Measurements from ENCODE around the gene GAL.

Gene GAL

DNA sequence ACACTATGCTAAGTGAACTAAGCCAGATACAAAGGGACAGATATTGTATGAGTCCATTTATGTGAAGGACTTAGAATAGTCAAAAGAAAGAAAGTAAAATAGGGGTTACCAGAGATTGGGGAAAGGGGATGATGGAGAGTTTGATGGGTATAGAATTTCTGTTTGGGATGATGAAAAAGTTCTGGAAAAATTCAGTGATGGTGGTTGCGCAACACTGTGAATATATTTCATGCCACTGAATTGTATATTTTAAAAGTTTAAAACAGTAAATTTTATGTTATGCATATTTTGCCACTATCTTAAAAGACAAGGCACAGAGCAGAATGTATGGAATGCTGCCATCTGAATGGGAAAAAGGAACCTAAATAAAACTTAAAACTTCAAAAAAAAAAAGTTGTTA, 37.8 kb downstream of the GAL start:
- TF ChIP-seq NFRKB (IDR thresholded peaks at IDR 0.05) (no peak), LEF1 (IDR thresholded peaks at IDR 0.05; ENCODE audit: borderline replicate concordance) (no peak)
- CTCF ChIA-PET: no interaction called here
- POLR2A ChIA-PET: no interaction called here
- no peak for DNase-seq (ENCODE audit: extremely low spot score)

DNA sequence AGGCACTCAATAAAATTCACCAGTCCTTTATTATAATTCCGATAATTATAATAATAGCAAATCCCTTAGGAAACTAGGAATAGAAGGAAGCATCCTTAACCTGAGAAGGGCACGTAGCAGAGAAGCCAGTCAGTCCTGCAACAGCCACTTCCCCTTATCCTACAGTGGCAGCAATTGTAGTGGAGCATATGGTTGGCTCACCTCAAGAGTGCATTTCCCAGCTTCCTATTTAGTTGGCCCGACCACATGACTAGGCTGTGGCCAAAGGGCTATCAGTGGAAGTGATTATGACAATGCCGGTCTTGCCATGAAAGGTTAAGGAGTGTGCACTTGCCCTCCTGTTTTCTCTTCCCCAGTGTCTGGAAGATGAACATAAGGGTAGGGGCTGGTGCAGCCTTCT, 39.9 kb downstream of the GAL start:
- no peak for TF ChIP-seq L3MBTL2 (conservative IDR thresholded peaks at IDR 0.05)
- TF ChIP-seq ELF4 (IDR thresholded peaks at IDR 0.05): no peak
- TF ChIP-seq SP1 (IDR thresholded peaks at IDR 0.05): no peak
- TF ChIP-seq TARDBP (IDR thresholded peaks at IDR 0.05): no peak
- TF ChIP-seq FOXA1 (IDR thresholded peaks at IDR 0.05): no peak
- no peak for TF ChIP-seq CTBP1 (IDR thresholded peaks at IDR 0.05; ENCODE audit: borderline replicate concordance)
- TF ChIP-seq HDGF (IDR thresholded peaks at IDR 0.05; ENCODE audit: borderline replicate concordance): no peak
- no peak for TF ChIP-seq ZNF384 (IDR thresholded peaks at IDR 0.05)
- TF ChIP-seq FOXK2 (IDR thresholded peaks at IDR 0.05): no peak
- TF ChIP-seq BHLHE40 (IDR thresholded peaks at IDR 0.05; ENCODE audit: borderline replicate concordance): no peak
- no peak for TF ChIP-seq FOXM1 (IDR thresholded peaks at IDR 0.05; ENCODE audit: borderline replicate concordance)
- no peak for TF ChIP-seq NFRKB (IDR thresholded peaks at IDR 0.05)
- TF ChIP-seq, protein P1, sequence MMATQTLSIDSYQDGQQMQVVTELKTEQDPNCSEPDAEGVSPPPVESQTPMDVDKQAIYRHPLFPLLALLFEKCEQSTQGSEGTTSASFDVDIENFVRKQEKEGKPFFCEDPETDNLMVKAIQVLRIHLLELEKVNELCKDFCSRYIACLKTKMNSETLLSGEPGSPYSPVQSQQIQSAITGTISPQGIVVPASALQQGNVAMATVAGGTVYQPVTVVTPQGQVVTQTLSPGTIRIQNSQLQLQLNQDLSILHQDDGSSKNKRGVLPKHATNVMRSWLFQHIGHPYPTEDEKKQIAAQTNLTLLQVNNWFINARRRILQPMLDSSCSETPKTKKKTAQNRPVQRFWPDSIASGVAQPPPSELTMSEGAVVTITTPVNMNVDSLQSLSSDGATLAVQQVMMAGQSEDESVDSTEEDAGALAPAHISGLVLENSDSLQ (IDR thresholded peaks at IDR 0.05): no peak
- no peak for TF ChIP-seq ARNT (IDR thresholded peaks at IDR 0.05)
- TF ChIP-seq SUZ12 (IDR thresholded peaks at IDR 0.05): no peak
- TF ChIP-seq LEF1 (IDR thresholded peaks at IDR 0.05; ENCODE audit: borderline replicate concordance): no peak
- CTCF ChIA-PET: no interaction called here

DNA sequence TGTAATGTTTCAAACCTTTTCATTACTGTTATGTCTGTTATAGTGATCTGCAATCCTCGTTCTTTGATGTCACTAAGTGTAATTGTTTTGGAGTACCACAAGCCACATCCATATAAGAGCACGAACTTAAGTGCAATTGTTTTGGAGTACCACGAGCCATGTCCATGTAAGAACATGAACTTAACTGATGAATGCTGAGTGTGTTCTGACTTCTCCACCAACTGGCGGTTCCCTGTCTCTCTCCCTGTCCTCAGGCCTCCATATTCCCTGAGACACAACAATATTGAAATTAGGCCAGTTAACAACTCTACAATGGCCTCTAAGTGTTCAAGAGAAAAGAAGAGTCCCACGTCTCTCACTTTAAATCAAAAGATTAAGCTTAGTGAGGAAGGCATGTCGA, 43.4 kb downstream of the GAL start:
- TF ChIP-seq SP1 (IDR thresholded peaks at IDR 0.05) (no peak), FOXK2 (IDR thresholded peaks at IDR 0.05) (no peak), FOXA1 (IDR thresholded peaks at IDR 0.05) (no peak), ARNT (IDR thresholded peaks at IDR 0.05) (no peak), SUZ12 (IDR thresholded peaks at IDR 0.05) (no peak), NFRKB (IDR thresholded peaks at IDR 0.05) (no peak)
- TF ChIP-seq, protein P1 (IDR thresholded peaks at IDR 0.05): no peak
- CTCF ChIA-PET: no interaction called here
- no peak for DNase-seq (ENCODE audit: extremely low spot score)
- POLR2A ChIA-PET: no interaction called here

More for the DNA sequence above, 39.9 kb downstream of the GAL start:
- no peak for DNase-seq (ENCODE audit: extremely low spot score)
- POLR2A ChIA-PET: no interaction called here

DNA sequence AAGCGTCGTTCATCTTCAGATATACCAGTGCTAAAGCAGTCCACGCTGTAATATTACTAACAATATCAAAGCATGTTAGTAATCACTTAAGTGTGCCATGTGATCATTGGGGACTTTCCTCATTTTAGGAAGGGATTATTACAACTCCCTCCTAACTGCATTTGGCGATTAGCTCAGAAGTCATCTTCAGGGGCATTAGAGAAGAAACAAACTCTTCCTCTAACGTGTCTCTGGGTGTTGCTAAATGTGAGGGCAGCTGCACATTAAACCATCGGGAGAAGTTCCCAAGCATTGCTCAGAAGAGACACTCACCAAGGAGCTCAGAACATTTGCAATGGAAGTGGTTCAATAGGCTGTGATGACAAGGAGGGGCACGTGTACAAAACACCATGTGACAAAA, 49.8 kb downstream of the GAL start:
- ChIA-PET CTCF (no interaction called here), POLR2A (no interaction called here)
- TF ChIP-seq ELF4 (IDR thresholded peaks at IDR 0.05): no peak
- TF ChIP-seq CTBP1 (IDR thresholded peaks at IDR 0.05; ENCODE audit: borderline replicate concordance): no peak
- TF ChIP-seq FOXM1 (IDR thresholded peaks at IDR 0.05; ENCODE audit: borderline replicate concordance): no peak
- no peak for TF ChIP-seq FOXA1 (IDR thresholded peaks at IDR 0.05)
- no peak for TF ChIP-seq ARNT (IDR thresholded peaks at IDR 0.05)
- DNase-seq (ENCODE audit: extremely low spot score): no peak

DNA sequence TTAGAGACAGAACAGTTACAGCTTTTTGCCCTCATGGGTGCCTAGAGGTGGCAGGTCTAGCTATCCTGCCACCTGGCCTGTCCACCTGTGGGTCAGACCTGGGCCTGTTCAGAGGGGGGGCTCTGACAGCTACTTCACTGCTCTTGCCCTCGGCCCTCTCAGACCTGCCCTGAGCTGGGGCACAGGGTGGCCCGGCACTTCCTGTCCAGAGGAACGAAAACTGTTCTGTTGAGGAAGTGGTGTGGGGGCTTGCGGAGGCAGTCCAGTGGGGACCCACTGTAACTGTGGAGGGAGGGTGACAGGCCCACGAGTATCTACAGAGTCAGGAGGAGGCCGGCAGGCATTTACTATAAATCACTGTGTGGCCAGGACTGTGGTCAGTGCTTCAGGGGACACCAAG, 50.8 kb downstream of the GAL start:
- DNase-seq (ENCODE audit: extremely low spot score): no peak
- ChIA-PET POLR2A (no interaction called here), CTCF (no interaction called here)
- TF ChIP-seq BHLHE40 (IDR thresholded peaks at IDR 0.05; ENCODE audit: borderline replicate concordance) (no peak), SP1 (IDR thresholded peaks at IDR 0.05) (no peak), ZNF384 (IDR thresholded peaks at IDR 0.05) (no peak), HDGF (IDR thresholded peaks at IDR 0.05; ENCODE audit: borderline replicate concordance) (no peak), ARNT (IDR thresholded peaks at IDR 0.05) (no peak), FOXA1 (IDR thresholded peaks at IDR 0.05) (no peak), SUZ12 (IDR thresholded peaks at IDR 0.05) (no peak), NFRKB (IDR thresholded peaks at IDR 0.05) (no peak), L3MBTL2 (conservative IDR thresholded peaks at IDR 0.05) (no peak), FOXM1 (IDR thresholded peaks at IDR 0.05; ENCODE audit: borderline replicate concordance) (no peak), FOXK2 (IDR thresholded peaks at IDR 0.05) (no peak), ELF4 (IDR thresholded peaks at IDR 0.05) (no peak), TARDBP (IDR thresholded peaks at IDR 0.05) (no peak)
- TF ChIP-seq, protein P1 (IDR thresholded peaks at IDR 0.05): no peak

DNA sequence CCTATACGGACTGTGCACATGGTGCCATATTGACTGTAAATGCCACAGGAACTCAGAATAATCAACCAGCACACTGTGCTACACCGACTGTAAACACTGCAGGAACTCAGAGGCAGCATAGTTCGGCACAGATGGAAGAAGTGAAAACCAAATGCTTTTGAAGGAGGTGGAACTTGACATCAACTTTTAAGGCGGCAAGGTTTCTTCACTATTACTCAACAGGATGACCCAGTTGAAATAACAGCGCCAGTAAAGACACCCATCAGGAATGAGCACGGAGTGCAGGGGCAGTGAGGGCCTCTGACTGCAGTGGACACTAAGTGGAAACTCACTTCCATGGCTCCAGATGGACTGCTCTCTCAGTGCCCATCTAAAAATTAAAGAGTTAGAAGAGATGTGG, 51.3 kb downstream of the GAL start:
- POLR2A ChIA-PET: no interaction called here
- TF ChIP-seq SUZ12 (IDR thresholded peaks at IDR 0.05): no peak
- TF ChIP-seq BHLHE40 (IDR thresholded peaks at IDR 0.05; ENCODE audit: borderline replicate concordance): no peak
- TF ChIP-seq FOXM1 (IDR thresholded peaks at IDR 0.05; ENCODE audit: borderline replicate concordance): no peak
- no peak for TF ChIP-seq NFRKB (IDR thresholded peaks at IDR 0.05)
- no peak for TF ChIP-seq ZNF384 (IDR thresholded peaks at IDR 0.05)
- TF ChIP-seq HDGF (IDR thresholded peaks at IDR 0.05; ENCODE audit: borderline replicate concordance): no peak
- no peak for TF ChIP-seq FOXA1 (IDR thresholded peaks at IDR 0.05)
- TF ChIP-seq L3MBTL2 (conservative IDR thresholded peaks at IDR 0.05): no peak
- no peak for TF ChIP-seq SP1 (IDR thresholded peaks at IDR 0.05)
- TF ChIP-seq, protein P1 (IDR thresholded peaks at IDR 0.05): no peak
- no peak for TF ChIP-seq ARNT (IDR thresholded peaks at IDR 0.05)
- TF ChIP-seq ELF4 (IDR thresholded peaks at IDR 0.05): no peak
- TF ChIP-seq FOXK2 (IDR thresholded peaks at IDR 0.05): no peak
- no peak for TF ChIP-seq LEF1 (IDR thresholded peaks at IDR 0.05; ENCODE audit: borderline replicate concordance)
- no peak for TF ChIP-seq CTBP1 (IDR thresholded peaks at IDR 0.05; ENCODE audit: borderline replicate concordance)
- TF ChIP-seq TARDBP (IDR thresholded peaks at IDR 0.05): no peak
- CTCF ChIA-PET: no interaction called here
- no peak for DNase-seq (ENCODE audit: extremely low spot score)

Data from HEK293T (cell line).